Suprapubic skin (tissue), 4 donors: Measurements from ENCODE around the gene OSER1. TPM values are rescaled to one million over a fixed set of nuclear protein-coding genes. Genes with fewer than 3 reads are reported as not detected.

Experiments
- DNase-seq, 2 donors: peaks; one replicate each; pipeline ENCODE4 v3.0.0-alpha.2; 2019; ENCODE audit warnings: low spot score in 2 of 2
- H3K27ac ChIP-seq: fragments of 200-600 bp; sonication (generic); one replicate; pipeline ENCODE4 v1.5.1; 2019
- H3K27me3 ChIP-seq: fragments of 200-600 bp; sonication (generic); one replicate; pipeline ENCODE4 v1.5.1; 2019
- H3K36me3 ChIP-seq: fragments of 200-600 bp; sonication (generic); one replicate; pipeline ENCODE4 v1.5.1; 2019
- H3K4me1 ChIP-seq: fragments of 200-600 bp; sonication (generic); one replicate; pipeline ENCODE4 v1.5.1; 2019
- H3K4me3 ChIP-seq: fragments of 200-600 bp; sonication (generic); one replicate; pipeline ENCODE4 v1.5.1; 2019; ENCODE audit warnings: mild to moderate bottlenecking
- H3K9me3 ChIP-seq: fragments of 200-600 bp; sonication (generic); one replicate; pipeline ENCODE4 v1.5.1; 2019
- EP300 ChIP-seq: sonication (generic); formaldehyde crosslinking; IDR thresholded peaks from one replicate; pipeline ENCODE4 v1.6.1; 2017; ENCODE audit warnings: antibody characterized with exemption
- POLR2A ChIP-seq, 2 donors: fragments of 450-650 bp; IDR thresholded peaks; one replicate each; pipeline ENCODE4 v1.6.1; 2017; ENCODE audit warnings: antibody characterized with exemption in 2 of 2, mild to moderate bottlenecking in 2 of 2, moderate library complexity in 2 of 2
- POLR2AphosphoS5 ChIP-seq, 3 donors: sonication (generic); formaldehyde crosslinking; IDR thresholded peaks; one replicate each; pipeline ENCODE4 v1.6.1; 2017; ENCODE audit warnings: antibody characterized with exemption in 3 of 3
- WGBS: methylation state at CpG from one replicate; pipeline ENCODE4 v1.1.5; 2018; 5-methylcytosine and 5-hydroxymethylcytosine counted together
- total RNA-seq, 4 donors: library from RNA; depleted of rRNA; stranded (reverse); fragments of >200 nt; gene quantifications; one replicate each; pipeline ENCODE4 v1.1.0, GENCODE V29; 2016
- TF ChIP-seq, protein P1 (sequence below), 2 donors: fragments of 200-600 bp in 1 of 2; fragments of 450-650 bp in 1 of 2; sonication (generic) in 1 of 2; IDR thresholded peaks; one replicate each; pipeline ENCODE4 v1.5.1; 2016 to 2019; ENCODE audit warnings: antibody characterized with exemption in 2 of 2, mild to moderate bottlenecking in 1 of 2, moderate library complexity in 1 of 2

The OSER1 gene
- total RNA-seq, 4 donors from 2014 or later = 34.2 to 51.6 (median 41.3) TPM

- Histone ChIP-seq H3K4me1 (peaks cover 63% of the 10 kb centered on the region), H3K36me3 (peaks cover 36% of the 10 kb centered on the region), H3K27me3 (no peaks in the 10 kb centered on the region), H3K27ac (peak overlapping the region; percentile 55), H3K4me3 (no peak overlapping the region), H3K9me3 (no peaks in the 10 kb centered on the region)
- TF ChIP-seq POLR2A (IDR thresholded peaks at IDR 0.05) (no peak), EP300 (no peak), POLR2AphosphoS5 (IDR thresholded peaks at IDR 0.05) (no peak)
- TF ChIP-seq, protein P1, sequence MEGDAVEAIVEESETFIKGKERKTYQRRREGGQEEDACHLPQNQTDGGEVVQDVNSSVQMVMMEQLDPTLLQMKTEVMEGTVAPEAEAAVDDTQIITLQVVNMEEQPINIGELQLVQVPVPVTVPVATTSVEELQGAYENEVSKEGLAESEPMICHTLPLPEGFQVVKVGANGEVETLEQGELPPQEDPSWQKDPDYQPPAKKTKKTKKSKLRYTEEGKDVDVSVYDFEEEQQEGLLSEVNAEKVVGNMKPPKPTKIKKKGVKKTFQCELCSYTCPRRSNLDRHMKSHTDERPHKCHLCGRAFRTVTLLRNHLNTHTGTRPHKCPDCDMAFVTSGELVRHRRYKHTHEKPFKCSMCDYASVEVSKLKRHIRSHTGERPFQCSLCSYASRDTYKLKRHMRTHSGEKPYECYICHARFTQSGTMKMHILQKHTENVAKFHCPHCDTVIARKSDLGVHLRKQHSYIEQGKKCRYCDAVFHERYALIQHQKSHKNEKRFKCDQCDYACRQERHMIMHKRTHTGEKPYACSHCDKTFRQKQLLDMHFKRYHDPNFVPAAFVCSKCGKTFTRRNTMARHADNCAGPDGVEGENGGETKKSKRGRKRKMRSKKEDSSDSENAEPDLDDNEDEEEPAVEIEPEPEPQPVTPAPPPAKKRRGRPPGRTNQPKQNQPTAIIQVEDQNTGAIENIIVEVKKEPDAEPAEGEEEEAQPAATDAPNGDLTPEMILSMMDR (IDR thresholded peaks at IDR 0.05) = no peak
- WGBS = 81% methylated on average over 10 of the region's 10 CpGs
- DNase-seq = no peak
These were observed 5.7 kb downstream of the OSER1 start for GRCh38 chr20:44204832-44205215.

DNA sequence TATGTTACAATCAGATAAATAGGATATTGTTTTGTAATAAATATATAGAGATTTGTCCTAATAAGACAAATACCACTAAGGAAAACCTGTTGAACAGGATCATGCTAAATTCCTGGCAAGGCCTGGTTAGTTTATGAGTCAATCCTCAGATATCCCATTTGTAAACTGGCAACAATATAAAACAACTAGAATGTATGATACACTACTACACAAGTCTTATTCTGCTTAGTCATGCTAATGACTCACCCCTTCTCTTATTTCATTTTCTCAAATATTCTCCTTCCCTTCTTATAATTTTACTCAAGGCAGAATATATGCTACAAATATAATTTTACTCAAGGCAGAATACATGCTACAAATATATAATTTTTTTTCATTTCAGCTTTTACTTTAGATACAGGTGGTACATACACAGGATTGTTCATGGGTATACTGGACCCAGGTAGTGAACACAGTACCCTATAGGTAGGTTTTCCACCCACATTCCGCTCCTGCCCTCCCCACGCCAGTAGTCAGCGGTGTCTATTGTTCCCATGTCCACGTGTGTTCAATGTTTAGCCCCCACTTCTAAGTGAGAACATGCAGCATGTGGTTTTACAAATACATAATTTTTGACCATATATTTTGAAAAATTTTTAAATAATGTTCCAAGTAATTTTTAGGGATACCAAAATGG is 6.3 kb downstream of the OSER1 start:
- Histone ChIP-seq H3K27ac (peak overlapping the region; percentile 55), H3K27me3 (no peaks in the 10 kb centered on the region), H3K4me3 (no peak overlapping the region), H3K36me3 (peaks cover 41% of the 10 kb centered on the region), H3K9me3 (no peaks in the 10 kb centered on the region), H3K4me1 (peaks cover 58% of the 10 kb centered on the region)
- WGBS = 81% methylated on average over 4 of the region's 4 CpGs
- TF ChIP-seq POLR2A (IDR thresholded peaks at IDR 0.05) (no peak), EP300 (no peak), POLR2AphosphoS5 (IDR thresholded peaks at IDR 0.05) (no peak)
- TF ChIP-seq, protein P1 (IDR thresholded peaks at IDR 0.05) = no peak
- no peak for DNase-seq

DNA sequence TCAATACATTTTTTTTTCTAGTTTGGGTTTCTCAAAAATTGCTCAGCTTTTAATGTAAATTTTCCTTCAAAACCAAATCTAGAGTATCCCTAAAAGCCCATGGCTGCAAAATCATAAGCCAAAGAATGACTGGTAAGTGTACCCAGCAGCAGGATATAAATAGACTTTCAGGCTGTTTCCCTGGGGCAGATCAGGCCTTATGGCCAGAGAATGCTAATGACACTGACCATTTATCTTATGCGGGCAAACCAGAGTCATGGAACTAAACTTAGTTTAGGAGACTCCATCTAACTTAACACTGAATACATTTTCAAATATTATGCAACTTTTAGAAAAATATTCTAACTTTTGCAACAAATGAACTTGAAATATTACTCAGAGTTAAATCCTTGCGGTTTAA is 7.4 kb downstream of the OSER1 start:
- TF ChIP-seq POLR2AphosphoS5 (IDR thresholded peaks at IDR 0.05) (no peak), POLR2A (IDR thresholded peaks at IDR 0.05) (no peak), EP300 (no peak)
- TF ChIP-seq, protein P1 (IDR thresholded peaks at IDR 0.05) = no peak
- Histone ChIP-seq H3K4me3 (no peak overlapping the region), H3K27me3 (no peaks in the 10 kb centered on the region), H3K9me3 (no peaks in the 10 kb centered on the region), H3K4me1 (peaks cover 47% of the 10 kb centered on the region), H3K27ac (no peak overlapping the region), H3K36me3 (peaks cover 53% of the 10 kb centered on the region)
- 68% methylated on average over 2 of the region's 2 CpGs for WGBS
- DNase-seq = no peak

- Histone ChIP-seq H3K4me3 (no peak overlapping the region), H3K4me1 (peaks cover 26% of the 10 kb centered on the region), H3K36me3 (peaks cover 69% of the 10 kb centered on the region), H3K27ac (no peak overlapping the region), H3K9me3 (no peaks in the 10 kb centered on the region), H3K27me3 (no peaks in the 10 kb centered on the region)
- no peak for DNase-seq
- 65% methylated on average over 2 of the region's 2 CpGs for WGBS
- TF ChIP-seq POLR2AphosphoS5 (IDR thresholded peaks at IDR 0.05) = no peak
- no peak for TF ChIP-seq POLR2A (IDR thresholded peaks at IDR 0.05)
- TF ChIP-seq EP300 = no peak
- TF ChIP-seq, protein P1 (IDR thresholded peaks at IDR 0.05) = no peak
These were observed 9.6 kb downstream of the OSER1 start for GRCh38 chr20:44200983-44201382.

- WGBS = 80% methylated on average over 4 of the region's 4 CpGs
- TF ChIP-seq POLR2AphosphoS5 (IDR thresholded peaks at IDR 0.05) (no peak), POLR2A (IDR thresholded peaks at IDR 0.05) (no peak), EP300 (no peak)
- TF ChIP-seq, protein P1 (IDR thresholded peaks at IDR 0.05) = no peak
- Histone ChIP-seq H3K36me3 (peaks cover 73% of the 10 kb centered on the region), H3K27ac (no peak overlapping the region), H3K4me1 (peaks cover 26% of the 10 kb centered on the region), H3K4me3 (no peak overlapping the region), H3K9me3 (no peaks in the 10 kb centered on the region), H3K27me3 (no peaks in the 10 kb centered on the region)
- DNase-seq = no peak
These were observed 10.2 kb downstream of the OSER1 start for GRCh38 chr20:44200371-44200770.
